Measurements from ENCODE around the gene ETV3.

ETV3 gene

GRCh38 chr1:157135646-157136045, 2.5 kb downstream of the ETV3 start:
- Histone ChIP-seq H3K27ac (no peak overlapping the region), H3K36me3 (replicated peaks) (peaks cover 52% of the 10 kb centered on the region), H3K27me3 (replicated peaks) (no peaks in the 10 kb centered on the region), H3K4me3 (ENCODE audit: low read depth, low read length) (no peak overlapping the region)
- in situ Hi-C loops (cut with HindIII; ENCODE audit: low pct_ligation_motif_present, low sequenced_read_pairs) = no loop called here
- no peak for TF ChIP-seq CTCF (IDR thresholded peaks at IDR 0.05; ENCODE audit: low read depth, low read length, missing control alignments)
- no peak for DNase-seq

GRCh38 chr1:157135070-157135469, 3.1 kb downstream of the ETV3 start:
- Histone ChIP-seq H3K4me3 (ENCODE audit: low read depth, low read length) (no peak overlapping the region), H3K27me3 (replicated peaks) (no peaks in the 10 kb centered on the region), H3K36me3 (replicated peaks) (peaks cover 57% of the 10 kb centered on the region), H3K27ac (no peak overlapping the region)
- DNase-seq = no peak
- no peak for TF ChIP-seq CTCF (IDR thresholded peaks at IDR 0.05; ENCODE audit: low read depth, low read length, missing control alignments)
- in situ Hi-C loops (cut with HindIII; ENCODE audit: low pct_ligation_motif_present, low sequenced_read_pairs) = no loop called here

GRCh38 chr1:157134442-157134841, 3.8 kb downstream of the ETV3 start:
- DNase-seq = no peak
- Histone ChIP-seq H3K4me3 (ENCODE audit: low read depth, low read length) (no peak overlapping the region), H3K36me3 (replicated peaks) (peaks cover 58% of the 10 kb centered on the region), H3K27me3 (replicated peaks) (no peaks in the 10 kb centered on the region), H3K27ac (no peak overlapping the region)
- in situ Hi-C loops (cut with HindIII; ENCODE audit: low pct_ligation_motif_present, low sequenced_read_pairs) = no loop called here
- TF ChIP-seq CTCF (IDR thresholded peaks at IDR 0.05; ENCODE audit: low read depth, low read length, missing control alignments) = no peak

GRCh38 chr1:157133426-157133825, 4.8 kb downstream of the ETV3 start:
- H3K36me3 ChIP-seq (replicated peaks) = peaks cover 60% of the 10 kb centered on the region
- in situ Hi-C loops (cut with HindIII; ENCODE audit: low pct_ligation_motif_present, low sequenced_read_pairs) = no loop called here
- DNase-seq = no peak
- H3K27me3 ChIP-seq (replicated peaks) = no peaks in the 10 kb centered on the region
- no peak overlapping the region for H3K4me3 ChIP-seq (ENCODE audit: low read depth, low read length)
- no peak for TF ChIP-seq CTCF (IDR thresholded peaks at IDR 0.05; ENCODE audit: low read depth, low read length, missing control alignments)
- no peak overlapping the region for H3K27ac ChIP-seq

- in situ Hi-C loops (cut with HindIII; ENCODE audit: low pct_ligation_motif_present, low sequenced_read_pairs) = no loop called here
- no peak for TF ChIP-seq CTCF (IDR thresholded peaks at IDR 0.05; ENCODE audit: low read depth, low read length, missing control alignments)
- no peak overlapping the region for H3K4me3 ChIP-seq (ENCODE audit: low read depth, low read length)
- H3K27me3 ChIP-seq (replicated peaks) = no peaks in the 10 kb centered on the region
- DNase-seq = no peak
- no peak overlapping the region for H3K27ac ChIP-seq
- peaks cover 66% of the 10 kb centered on the region for H3K36me3 ChIP-seq (replicated peaks)
Observed at GRCh38 chr1:157132616-157133167, 5.5 kb downstream of the ETV3 start.

- H3K27ac ChIP-seq = no peak overlapping the region
- no peak for TF ChIP-seq CTCF (IDR thresholded peaks at IDR 0.05; ENCODE audit: low read depth, low read length, missing control alignments)
- no peak for DNase-seq
- no peak overlapping the region for H3K4me3 ChIP-seq (ENCODE audit: low read depth, low read length)
- no peaks in the 10 kb centered on the region for H3K27me3 ChIP-seq (replicated peaks)
- in situ Hi-C loops (cut with HindIII; ENCODE audit: low pct_ligation_motif_present, low sequenced_read_pairs) = no loop called here
- H3K36me3 ChIP-seq (replicated peaks) = peaks cover 71% of the 10 kb centered on the region
Observed at GRCh38 chr1:157132111-157132510, 6.1 kb downstream of the ETV3 start.

Data from brain microvascular endothelial cell (primary cell).